Measurements from ENCODE around the gene MRM2.

Gene MRM2

DNA sequence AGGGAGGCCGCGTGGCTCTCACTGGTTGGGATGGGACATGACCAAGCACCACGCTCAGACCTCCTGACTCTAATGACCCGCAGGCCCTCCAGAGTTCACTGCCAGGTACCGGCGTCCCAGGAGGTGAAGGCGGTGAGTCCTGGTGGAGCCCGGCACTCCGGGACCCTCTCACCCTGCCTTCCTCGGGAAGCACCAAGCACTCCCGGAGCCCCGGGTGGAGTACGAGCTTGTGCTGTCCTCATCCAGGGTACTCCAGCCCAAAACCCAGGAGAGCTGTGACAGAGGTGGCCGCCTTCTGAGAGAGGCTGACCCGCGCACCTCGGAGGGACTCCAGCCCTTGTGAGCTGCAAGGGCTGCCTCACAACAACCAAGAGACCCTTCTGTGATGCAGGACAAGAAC, 18.7 kb downstream of the MRM2 start:
- no peak for DNase-seq (ENCODE audit: low read depth)
- TF ChIP-seq, protein P1, sequence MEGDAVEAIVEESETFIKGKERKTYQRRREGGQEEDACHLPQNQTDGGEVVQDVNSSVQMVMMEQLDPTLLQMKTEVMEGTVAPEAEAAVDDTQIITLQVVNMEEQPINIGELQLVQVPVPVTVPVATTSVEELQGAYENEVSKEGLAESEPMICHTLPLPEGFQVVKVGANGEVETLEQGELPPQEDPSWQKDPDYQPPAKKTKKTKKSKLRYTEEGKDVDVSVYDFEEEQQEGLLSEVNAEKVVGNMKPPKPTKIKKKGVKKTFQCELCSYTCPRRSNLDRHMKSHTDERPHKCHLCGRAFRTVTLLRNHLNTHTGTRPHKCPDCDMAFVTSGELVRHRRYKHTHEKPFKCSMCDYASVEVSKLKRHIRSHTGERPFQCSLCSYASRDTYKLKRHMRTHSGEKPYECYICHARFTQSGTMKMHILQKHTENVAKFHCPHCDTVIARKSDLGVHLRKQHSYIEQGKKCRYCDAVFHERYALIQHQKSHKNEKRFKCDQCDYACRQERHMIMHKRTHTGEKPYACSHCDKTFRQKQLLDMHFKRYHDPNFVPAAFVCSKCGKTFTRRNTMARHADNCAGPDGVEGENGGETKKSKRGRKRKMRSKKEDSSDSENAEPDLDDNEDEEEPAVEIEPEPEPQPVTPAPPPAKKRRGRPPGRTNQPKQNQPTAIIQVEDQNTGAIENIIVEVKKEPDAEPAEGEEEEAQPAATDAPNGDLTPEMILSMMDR (IDR thresholded peaks at IDR 0.05; ENCODE audit: low read length, missing control alignments) = no peak
- no peak overlapping the region for H3K4me3 ChIP-seq (replicated peaks; ENCODE audit: low read depth, low read length)

DNA sequence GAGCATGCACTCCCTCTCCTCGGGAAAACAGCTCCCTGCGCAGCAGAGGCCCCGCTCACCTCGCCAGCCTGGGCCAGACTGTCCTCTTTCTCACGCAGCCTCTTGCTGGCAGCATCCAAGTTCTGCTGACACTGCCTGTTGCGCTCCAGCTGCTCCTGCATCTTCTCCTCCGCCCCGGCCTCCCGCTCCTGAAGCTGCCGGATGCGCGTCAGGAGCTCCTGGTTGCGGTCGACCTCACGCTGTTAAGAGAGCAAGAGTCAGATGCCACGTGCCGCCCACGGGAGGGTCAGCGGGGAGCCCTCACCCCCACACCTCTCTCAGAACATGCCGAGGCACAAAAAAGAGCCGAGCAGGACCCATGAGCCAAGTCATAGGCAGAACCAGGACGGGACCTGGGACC, 19.5 kb downstream of the MRM2 start:
- no peak overlapping the region for H3K4me3 ChIP-seq (replicated peaks; ENCODE audit: low read depth, low read length)
- DNase-seq (ENCODE audit: low read depth) = no peak
- TF ChIP-seq, protein P1 (IDR thresholded peaks at IDR 0.05; ENCODE audit: low read length, missing control alignments) = no peak

DNA sequence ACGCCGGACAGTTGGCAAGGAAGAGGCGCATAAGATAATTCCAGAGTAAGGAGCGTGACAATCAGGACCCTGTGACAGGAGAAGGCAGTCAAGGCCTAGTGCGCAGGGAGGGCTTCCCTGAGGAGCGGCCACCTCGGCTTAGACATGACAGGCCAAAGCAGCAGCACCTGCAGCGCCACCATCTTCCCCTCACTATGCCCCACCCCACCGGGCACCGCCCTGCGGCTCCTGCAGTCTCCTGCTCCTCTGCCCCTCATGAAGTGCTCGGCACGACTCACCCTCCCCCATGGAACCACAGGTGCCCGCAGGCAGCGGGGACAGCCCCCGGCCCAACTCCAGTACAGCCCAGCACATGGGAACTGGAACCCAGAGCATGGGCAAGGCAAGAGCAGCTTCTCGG, 21.1 kb downstream of the MRM2 start:
- H3K4me3 ChIP-seq (replicated peaks; ENCODE audit: low read depth, low read length) = no peak overlapping the region
- DNase-seq (ENCODE audit: low read depth) = no peak
- TF ChIP-seq, protein P1 (IDR thresholded peaks at IDR 0.05; ENCODE audit: low read length, missing control alignments) = no peak

DNA sequence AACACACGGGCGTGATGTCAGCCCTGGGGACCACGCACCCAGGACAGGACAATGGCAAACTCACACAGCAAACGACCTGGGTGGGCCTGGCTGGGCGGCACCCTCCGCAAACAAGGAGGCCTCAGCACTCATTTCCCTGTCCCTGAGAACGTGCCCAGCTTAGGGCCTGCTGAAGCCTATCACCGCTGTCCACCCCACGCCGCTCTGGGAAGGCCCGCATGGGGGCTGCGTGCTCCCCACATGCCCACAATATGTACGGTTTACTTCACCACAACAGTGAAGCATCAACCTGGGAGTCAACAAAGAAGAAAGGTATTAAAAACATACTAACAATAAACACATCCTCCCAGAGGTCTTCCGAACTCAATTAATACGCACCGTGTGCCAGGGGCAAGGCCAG, 21.5 kb downstream of the MRM2 start:
- H3K4me3 ChIP-seq (replicated peaks; ENCODE audit: low read depth, low read length) = no peak overlapping the region
- no peak for DNase-seq (ENCODE audit: low read depth)
- TF ChIP-seq, protein P1 (IDR thresholded peaks at IDR 0.05; ENCODE audit: low read length, missing control alignments) = no peak

DNA sequence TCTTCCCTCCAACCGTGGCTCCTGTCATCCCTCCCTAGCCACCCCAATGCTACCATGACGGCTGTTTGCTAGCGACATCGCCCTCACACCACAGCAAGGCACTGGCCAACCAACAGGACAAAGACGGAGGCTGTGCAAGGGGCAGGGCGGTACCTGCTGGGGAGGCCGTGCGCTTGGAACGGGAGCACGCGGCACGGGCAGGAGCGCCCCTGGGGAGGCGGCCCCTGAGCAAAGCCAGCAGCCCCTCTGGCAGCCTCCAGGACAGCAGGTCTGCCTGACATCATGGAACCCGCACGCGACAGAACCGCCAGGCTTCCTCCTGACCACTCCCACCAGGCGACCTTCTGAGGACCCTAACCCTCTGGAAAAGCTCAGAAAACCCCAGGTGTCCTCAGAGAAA, 22.0 kb downstream of the MRM2 start:
- TF ChIP-seq, protein P1 (IDR thresholded peaks at IDR 0.05; ENCODE audit: low read length, missing control alignments) = no peak
- no peak for DNase-seq (ENCODE audit: low read depth)
- no peak overlapping the region for H3K4me3 ChIP-seq (replicated peaks; ENCODE audit: low read depth, low read length)

DNA sequence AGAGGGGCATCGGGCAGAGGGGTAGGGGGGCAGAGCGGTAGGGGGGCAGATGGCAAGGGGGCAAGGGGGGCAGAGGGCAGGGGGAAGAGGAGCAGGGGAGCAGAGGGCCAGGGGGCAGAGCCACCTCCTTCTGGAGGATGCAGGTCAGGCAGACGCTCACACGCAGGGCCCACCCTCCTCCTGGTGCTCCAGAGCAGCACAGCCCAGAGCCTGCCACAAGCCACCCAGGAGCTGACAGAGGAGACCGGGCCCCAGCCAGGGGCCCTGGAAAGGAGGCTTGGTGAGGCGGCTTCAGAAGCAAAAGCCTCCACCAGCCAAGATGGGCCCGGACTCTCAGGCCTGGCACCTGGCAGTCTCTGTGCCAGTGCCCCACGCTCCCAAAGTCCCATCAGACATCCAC, 22.4 kb downstream of the MRM2 start:
- no peak for DNase-seq (ENCODE audit: low read depth)
- TF ChIP-seq, protein P1 (IDR thresholded peaks at IDR 0.05; ENCODE audit: low read length, missing control alignments) = no peak
- no peak overlapping the region for H3K4me3 ChIP-seq (replicated peaks; ENCODE audit: low read depth, low read length)

DNA sequence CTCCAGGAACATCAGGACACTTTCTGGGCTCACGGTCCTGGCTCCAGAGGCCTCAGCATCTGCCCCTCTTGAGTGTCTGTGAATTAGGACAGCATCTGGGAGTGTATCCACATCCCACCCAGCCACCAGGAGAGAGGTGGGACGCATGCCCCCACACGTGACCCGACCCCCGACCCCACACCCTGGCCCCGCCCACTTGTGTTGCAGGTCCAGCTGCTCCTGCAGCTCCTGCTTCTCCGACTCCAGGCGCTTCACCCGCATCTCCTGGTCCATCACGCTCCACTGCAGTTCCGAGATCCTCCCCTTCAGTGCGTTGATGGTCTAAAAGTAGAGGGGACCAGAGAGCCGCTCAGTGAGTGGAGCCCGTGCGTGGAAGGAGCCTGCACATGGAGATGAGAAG, 22.9 kb downstream of the MRM2 start:
- no peak for DNase-seq (ENCODE audit: low read depth)
- no peak overlapping the region for H3K4me3 ChIP-seq (replicated peaks; ENCODE audit: low read depth, low read length)
- TF ChIP-seq, protein P1 (IDR thresholded peaks at IDR 0.05; ENCODE audit: low read length, missing control alignments) = no peak

Data from fibroblast of pulmonary artery (primary cell).